ENCODE data around the gene OPTC.
"Not testable (repeated sequence)": the region's sequence is repeated elsewhere in the genome, so short reads cannot be mapped to it uniquely, and the experiment has no call there.

The OPTC gene

DNA sequence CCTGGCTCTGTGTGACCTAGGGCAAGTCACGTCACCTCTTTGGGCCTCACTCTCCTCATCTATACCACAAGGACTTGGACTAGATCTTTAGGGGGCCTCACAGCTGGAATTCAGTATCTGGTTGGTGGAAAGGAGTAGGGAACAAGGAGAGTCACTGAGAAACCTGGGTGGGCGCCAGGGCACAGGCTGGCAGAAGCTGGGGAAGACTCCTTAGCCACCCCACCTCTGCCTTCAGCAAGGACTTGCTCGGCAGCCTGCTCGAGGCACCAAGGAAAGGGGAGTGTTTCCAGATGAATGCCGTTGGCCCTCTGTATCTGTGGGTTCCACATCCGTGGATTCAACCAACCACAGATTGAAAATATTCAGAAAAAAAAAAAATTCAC is 1.2 kb upstream of the OPTC start:
- DNase-seq = no peak

DNA sequence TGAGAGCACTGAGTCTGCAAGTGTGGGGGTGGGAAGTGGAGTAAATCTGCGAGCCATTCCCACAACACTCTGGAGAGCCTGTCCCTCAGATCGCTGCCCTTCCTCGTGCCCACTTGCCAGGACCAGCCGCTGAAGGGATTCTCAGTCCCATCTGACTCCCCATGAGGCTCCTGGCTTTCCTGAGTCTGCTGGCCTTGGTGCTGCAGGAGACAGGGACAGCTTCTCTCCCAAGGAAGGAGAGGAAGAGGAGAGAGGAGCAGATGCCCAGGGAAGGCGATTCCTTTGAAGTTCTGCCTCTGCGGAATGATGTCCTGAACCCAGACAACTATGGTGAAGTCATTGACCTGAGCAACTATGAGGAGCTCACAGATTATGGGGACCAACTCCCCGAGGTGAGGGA is 1.9 kb downstream of the OPTC start:
- DNase-seq = no peak

DNA sequence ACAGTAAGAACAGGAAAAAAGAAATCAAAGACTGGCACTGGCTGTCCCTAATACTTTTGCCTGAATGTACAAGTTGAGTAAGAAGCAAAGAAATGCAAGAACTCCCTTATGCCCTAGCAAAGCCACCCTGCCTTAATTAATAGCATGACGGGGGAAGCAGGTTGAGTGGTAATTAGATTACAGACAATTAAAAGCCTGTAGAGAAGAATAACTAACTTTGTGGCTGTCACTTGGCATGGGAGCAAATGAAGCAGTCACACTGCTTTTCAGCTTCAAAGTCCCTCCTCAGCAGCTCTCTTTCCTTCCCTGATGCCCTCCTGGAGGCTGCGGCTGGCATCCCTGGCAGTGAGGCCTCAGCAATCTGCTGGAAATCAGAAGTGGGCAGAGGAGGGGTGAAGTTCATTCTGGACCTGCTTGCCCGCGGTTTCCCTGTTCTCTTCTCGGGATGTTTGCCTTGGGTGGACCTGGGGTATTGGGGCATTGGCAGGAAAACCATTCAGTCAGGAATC is 3.4 kb downstream of the OPTC start:
- DNase-seq = no peak

DNA sequence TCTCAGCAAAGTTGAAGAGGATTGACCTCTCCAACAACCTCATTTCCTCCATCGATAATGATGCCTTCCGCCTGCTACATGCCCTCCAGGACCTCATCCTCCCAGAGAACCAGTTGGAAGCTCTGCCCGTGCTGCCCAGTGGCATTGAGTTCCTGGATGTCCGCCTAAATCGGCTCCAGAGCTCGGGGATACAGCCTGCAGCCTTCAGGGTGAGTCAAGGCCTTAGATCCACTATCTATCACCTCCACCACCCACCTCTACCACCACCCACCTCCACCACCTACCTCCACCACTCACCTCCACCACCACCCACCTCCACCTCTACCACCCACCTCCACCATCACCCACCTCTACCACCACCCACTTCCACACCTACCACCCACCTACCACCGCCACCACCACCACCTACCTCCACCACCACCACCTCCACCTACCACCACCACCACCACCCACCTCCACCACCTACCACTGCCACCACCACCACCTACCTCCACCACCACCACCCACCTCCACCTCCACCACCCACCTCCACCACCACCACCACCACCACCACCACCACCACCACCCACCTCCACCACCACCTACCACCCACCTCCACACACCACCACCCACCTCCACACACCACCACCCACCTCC is 5.8 kb downstream of the OPTC start:
- DNase-seq = no peak

DNA sequence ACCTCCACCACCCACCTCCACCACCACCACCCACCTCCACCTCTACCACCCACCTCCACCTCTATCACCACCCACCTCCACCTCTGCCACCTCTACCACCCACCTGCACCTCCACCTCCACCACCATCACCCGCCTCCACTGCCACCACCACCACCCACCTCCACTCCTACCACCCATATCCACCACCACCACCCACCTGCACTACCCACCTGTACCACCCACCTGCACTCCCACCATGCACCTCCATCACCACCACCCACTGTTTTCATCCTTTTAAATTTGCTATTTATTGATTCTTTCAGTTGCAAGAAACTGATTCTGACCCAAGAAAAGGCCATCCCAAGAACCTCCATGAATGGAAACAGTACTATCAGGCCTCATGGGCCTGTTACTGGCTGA is 6.3 kb downstream of the OPTC start:
- no peak for DNase-seq

DNA sequence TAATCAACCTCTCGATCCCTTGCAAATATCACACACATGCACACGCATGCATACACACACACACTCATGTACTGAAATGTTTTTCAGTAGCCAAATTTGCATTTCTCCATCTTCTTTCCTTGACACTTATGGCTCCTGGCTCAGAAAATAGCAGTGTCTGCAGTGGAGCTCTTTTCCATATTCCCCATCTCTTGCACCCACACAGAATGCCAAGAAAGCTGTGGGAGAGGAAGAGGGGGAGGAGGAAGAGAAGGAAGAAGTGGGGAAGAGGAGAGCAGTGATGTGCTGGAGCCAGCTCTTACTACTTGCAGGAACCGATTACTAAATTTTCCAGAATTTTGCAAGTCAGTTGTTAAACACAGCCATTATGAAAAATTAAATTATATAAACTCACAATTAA is 9.9 kb downstream of the OPTC start:
- DNase-seq = no peak

DNA sequence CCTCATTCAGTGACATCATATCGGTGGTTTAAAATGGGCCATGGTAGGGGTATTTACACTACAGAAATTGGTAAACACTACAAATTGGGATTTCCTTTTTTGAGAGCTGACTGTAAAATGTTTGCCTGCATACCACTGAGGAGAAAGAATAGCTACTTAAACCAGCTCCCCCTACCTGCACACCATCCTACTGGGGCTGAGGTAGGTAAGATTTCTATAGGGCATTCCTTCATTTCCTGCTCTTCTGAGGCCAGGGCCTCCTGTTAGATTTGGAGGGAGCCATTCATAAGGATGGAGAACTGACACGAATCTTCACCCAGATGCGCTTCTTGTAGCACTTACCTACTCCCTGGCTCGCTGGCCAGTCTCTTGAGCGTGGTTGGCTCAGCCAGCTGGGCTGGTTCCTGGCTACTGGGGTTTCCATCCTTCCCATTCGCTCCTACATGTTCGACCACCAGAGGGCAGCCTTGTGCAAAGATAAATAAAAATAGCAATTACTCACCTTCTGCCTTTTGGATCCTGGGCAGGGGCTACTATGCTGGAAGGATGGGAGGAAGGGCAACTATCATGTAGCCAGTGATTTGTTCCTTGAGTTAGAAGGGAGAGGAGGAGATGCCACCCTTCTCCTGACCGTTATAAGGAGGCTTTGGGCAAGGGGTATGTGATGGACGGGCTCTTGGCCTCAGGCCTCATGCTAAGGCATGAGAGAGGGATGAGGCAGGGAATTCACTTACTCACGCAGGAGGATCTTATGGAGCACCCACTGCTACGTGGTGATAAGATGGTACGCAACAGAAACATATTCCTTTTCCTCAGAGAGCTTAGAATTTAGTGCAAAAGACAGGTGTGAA is 10.7 kb downstream of the OPTC start:
- DNase-seq = peak; percentile 77 to 84

DNA sequence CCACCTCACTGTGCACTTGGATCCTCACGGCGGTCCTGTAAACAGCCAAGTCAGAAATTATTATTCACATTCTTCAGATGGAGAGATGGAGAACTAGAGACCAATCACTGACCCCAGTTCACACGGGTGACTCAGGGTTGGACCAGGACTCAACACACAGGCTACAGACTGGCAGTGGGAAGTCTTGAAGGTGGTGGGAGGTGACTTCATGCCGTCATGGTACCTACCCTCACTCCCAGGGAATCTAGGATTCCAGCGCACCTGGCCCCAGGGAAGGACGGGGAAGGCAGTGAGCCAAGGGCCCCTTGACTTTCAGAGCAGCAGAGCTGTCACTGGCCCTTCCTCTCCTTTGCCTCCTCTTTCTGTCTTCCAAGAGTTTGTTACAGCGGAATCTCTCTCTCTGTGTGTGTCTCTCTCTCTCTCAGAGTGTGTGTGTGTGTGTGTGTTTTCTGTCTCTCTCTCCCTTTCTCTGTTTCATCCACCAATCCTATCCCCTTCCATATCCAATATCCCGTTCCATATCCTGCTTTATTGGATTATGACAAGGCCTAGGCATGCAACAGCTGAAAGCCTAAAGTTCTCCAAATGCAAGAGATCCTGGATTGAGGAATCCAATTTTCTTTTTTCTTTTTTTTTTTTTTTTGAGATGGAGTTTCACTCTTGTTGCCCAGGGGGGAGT is 11.7 kb downstream of the OPTC start:
- DNase-seq = no peak

DNA sequence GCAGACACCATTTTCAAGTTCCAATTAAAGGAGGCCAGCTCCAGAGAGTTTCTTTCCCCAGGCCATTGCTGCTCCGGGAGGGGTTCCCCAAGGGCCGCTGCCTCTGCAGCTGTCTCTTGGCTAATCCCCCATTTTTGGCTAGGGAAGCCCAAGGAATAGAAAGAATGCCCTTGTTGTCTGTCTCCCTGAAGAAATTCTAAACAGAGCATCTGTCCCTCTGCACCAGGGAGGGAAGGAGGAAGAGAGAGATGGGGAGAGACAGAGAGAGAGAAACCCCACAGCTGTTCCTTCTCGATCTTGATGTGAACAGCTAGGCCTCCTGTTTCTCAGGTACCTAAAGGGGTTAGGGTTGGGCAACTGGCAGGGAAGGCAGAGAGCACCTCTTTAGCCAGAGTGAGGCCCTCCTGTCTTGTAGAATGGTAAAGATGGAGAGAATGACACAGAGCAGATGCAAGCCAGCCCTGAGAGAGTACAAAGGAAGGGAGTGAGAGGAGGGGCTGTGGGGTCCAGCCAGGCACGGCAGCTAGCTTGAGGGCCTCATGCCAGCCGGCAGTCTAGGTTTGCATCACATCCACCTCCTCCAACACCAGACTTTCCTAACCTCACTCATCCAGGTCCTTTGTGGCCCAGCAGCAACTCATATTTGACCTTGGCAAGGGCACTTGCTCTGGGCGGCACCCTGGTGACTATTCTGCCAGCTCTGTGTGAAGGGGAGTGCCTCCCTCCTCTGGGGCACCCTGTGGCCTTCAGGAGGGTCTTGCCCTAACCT is 13.1 kb downstream of the OPTC start:
- no peak for DNase-seq

DNA sequence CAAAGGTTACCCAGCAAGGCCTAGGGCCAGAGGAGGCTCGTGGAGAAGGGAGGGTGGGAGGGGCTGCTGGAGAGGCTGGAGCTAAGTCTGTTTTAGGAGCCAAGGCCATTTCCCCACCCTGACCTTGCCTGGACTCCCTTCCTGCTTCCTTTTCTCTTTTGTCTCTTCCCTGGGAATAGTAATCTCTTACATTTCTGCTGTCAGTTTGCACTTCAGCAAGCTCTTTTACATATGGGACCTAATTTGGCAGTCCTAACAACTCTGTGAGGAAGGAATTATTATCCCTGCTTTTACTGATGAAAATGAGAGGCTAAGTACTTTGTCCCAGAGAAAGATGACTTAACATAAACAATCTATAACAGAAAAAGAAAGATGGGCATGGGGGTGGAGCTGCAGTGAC is 13.8 kb downstream of the OPTC start:
- DNase-seq = no peak

DNA sequence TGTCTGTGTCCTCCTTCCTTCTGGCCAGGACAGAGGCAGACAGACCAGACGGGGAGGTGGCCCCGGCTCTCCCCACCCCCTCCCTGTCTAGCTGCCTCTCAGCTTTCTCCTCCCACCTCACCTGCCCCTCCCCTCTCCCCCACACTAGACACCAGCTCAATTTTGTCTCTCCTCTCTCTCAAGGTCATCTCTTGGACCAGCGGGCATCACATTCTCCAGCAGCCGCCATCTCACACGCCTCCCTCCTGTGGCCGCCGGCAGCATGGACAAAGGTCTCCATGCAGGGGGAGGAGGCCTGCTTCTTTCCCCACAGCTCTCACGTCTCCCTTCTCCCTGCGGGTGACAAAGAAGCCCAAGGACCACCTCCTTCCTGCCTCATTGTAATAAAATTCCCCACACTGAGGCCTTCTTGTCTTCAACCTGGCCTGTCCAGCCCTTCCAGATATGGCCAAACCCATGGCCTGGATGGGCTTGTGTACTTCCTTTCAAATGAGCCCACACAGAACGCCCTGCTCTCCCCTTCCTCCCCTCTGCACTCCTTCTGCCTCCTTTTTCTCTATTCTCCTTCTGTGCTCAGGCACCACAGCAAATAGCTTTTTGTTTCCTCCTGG is 14.6 kb downstream of the OPTC start:
- DNase-seq = no peak

DNA sequence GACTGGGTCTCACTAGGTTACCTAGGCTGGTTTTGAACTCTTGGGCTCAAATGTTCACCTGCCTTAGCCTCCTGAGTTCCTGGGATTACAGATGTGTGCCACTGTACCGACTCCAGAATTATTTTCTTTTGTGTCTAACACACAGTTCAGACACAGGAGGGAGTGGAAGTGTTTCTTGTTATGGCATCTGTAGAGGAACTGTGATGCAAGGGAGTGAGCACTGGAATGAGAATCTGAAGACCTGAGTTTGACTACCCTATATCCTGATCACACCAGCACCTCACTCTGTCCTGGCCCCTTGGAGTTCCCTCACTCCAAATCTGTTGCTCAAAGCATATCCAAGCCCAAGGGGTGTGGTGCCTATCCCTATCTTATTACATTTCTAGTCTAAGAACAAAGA is 15.2 kb downstream of the OPTC start:
- no peak for DNase-seq

DNA sequence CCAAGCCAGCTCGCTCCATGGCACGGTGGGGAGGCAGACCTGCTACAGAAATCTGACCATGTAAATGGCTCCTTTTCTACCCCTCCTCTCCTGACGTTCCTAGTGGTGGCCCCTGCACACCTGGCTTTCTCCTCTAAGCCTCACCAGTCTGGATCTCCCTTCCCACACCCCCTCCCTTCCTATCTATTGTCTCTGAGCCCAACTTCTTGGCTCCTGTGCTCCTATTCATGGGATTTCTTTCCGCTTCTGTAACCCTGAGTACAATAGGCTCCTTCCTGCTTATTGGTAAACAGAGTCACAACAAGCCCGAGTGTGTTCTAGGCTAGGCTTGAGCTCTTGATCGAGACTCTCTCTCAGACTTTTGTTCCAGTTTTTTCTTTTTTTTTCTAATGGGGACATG is 17.6 kb downstream of the OPTC start:
- DNase-seq = no peak

DNA sequence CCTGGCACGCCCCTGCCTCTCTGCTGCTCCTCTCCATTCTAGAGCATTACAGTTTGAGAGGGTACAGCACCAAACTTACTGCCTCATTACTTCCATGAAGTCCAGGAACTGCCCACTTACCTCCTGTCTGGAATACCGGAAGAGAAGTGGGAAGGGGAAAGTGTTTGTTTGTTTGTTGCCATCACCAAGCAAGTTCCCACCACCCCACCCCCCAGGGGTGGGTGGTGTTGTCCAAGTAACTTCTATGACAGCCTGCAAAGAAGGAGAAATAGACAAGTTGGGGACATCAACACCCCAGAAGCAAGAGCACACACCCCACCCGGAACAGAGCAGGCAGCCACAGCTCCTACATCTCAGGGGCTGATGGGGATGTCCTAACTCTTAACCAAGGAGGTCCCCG is 18.0 kb downstream of the OPTC start:
- DNase-seq = no peak

DNA sequence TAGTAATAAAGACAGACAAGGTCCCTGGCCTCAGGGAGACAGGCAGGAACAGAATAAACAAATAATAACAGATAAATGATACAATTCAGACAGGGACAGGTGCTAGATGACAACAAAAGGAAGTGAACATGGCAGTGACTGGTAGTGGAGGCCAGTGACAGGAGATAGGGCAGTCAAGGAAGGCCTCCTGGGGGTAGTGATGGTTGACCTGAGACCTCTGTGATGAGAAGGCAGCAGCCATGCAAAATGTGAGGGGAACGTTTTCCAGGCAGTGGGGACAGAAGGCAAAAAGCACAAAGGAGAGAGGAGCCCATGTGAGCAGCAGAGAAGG is 18.5 kb downstream of the OPTC start:
- DNase-seq = no peak

DNA sequence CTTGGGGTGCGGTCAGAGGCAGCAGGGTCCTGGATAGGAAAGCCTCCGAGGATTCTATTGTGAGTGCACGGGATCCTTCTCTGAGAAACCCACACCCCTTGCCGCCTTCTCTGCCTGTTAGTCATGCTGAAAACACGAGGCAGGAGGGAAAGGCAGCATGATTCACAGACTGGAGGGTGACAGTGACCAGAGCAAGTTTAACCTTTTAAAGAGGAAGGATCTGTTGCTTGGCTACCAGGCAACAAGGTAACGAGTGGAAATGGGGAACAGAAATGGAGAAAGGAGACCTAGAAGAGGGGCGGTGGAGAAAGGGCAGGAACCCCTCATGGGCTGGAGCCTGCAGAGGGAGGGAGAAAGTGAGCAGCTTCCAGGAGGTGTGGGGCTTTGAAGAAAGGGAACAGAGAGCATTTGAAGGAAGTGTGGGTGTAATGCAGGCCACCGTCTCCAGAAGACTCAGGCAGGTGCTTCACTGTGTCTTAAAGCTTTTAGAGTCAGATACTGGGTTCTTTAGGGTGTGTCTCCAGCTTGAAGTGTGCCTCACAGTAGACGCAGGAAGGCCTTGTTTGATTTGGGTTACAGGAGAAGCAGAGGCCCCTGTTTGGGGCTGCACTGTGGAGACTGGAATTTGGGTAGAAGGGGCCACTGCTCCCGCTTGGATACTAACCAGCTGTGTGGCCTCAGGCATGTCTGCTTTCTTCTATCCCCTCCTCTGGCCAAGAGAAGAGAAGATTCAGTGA is 19.1 kb downstream of the OPTC start:
- peak; percentile 42 to 55 for DNase-seq

DNA sequence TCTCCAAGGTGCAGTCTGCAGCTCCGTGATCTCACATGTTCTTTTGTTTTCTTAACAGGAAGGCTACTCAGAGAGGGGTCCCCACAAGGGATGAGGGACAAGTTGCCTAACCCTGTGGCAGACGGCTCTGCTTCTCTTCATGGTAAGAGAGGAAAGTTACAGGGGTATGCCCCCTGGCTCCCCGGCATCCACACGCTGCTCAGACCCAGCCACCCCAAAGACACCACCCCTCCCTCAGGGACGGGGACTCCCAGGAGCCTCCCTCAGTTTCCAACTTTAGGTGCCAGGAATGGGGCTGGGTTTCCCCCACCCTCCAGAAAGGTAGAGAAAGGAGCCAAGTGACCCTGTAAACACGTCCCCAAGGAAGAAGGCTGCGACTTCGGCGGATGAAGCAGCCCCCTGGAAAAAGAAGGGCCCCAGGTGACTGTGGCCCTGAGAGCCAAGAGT is 19.7 kb downstream of the OPTC start:
- no peak for DNase-seq

DNA sequence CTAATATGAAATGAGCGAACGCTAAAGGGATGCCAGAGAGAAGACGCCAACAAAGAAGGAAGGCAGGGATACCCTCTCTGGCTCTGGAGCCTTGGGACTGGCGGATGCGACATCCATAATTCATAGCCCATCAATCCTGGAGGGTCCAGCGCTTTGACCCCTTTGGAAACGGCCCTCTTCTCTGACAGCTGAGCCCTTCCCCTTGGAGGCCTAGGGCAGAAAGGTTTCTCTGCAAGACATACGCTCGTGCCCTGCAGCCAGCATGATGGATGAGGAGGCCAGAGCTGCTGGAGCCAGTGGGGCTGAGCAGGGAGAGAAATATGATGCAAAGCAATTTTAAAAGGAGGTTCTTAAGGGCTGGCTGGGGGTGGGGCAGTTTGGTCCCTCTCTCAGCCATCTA is 22.2 kb downstream of the OPTC start:
- DNase-seq = no peak

DNA sequence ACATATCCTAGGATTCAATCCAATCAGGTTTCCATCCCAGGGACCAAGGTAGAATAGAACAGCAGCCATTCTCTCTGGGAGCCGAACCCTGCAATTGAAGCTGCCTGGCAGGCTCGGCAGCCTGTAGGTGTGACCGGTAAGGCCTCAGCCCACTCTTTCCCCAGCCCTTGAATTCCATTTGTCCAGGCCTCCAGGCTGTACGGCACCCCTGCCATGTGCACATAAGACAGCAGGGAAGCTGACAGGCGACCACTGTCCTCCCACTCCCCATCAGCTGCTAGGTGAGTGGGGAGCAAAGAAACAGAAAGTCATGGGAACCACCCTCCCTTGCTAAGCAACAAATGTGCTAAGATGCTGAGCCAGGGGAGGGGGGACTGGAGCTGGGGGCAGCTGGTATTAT is 23.0 kb downstream of the OPTC start:
- DNase-seq = no peak

DNA sequence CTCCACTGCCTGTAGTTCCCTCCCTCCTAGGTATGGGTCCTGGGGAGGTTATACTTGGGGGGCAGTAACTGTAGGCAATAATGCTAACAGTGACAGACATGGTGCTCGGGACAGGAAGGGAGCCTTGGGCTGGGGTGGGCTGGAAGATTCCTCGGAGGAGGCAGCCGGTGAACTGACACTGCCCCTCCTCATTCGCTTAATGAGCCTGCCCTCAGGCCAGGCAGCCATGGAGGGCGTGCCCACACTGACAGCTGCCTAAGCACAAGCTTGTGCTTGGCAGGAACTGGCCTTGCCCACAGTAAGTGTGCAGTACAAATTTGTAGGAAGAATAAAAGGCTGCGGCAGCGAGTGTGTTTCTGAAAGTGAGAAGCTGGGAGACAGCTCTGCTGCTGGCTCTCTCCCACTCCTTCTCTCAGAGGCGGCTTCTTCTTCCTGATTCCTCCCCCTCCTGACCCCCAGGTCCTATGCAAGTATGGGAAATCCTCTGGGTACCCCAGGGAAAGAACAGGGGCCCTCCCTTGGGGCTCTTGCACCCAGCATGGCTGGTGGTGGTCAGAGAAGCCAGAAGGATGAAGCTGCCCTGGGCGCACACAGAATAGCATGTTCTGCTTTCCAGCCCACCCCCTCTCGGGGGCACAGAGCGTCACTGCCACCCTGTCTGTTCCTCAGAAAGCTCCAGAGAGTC is 23.6 kb downstream of the OPTC start:
- no peak for DNase-seq

DNA sequence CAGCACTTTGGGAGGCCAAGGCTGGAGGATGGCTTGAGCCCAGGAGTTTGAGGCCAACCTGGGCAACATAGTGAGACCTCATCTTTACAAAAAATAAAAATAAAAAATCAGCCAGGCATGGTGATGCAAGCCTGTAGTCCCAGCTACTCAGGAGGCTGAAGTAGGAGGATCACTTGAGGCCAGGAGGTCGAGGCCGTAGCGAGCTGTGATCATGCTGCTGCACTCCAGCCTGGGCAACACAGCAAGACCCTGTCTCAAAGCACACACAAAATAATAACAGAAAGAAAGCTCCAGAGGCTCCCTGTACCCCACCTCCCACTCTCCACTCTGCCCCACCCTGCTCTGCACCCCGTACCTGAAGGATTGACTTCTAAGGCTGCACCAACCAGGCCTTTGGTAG is 24.2 kb downstream of the OPTC start:
- DNase-seq = not testable (repeated sequence)

Measured in activated CD4-positive, alpha-beta T cell treated with anti-CD3 and anti-CD28 coated beads for 4 hours (primary cell).